Tibial artery (tissue), 4 donors: Measurements from ENCODE around the gene NHSL2.

Experiments
- DNase-seq, 2 donors: peaks; one replicate each; pipeline ENCODE4 v3.0.0-alpha.2; 2019
- H3K27ac ChIP-seq, 2 donors: fragments of 200-600 bp; sonication (generic) in 1 of 2; 1 replicate in 1 of 2; 2 replicates in 1 of 2; pipeline ENCODE4 v1.5.1; 2018 to 2019; ENCODE audit warnings: mild to moderate bottlenecking in 1 of 2
- H3K27me3 ChIP-seq, 2 donors: fragments of 200-600 bp; sonication (generic) in 1 of 2; one replicate each; pipeline versions ENCODE4 v1.5.1 to v1.6.0; 2016 to 2019
- H3K36me3 ChIP-seq, 3 donors: fragments of 200-600 bp; sonication (generic) in 2 of 3; one replicate each; pipeline ENCODE4 v1.5.1; 2016 to 2019; ENCODE audit warnings: mild to moderate bottlenecking in 2 of 3
- H3K4me1 ChIP-seq, 4 donors: fragments of 200-600 bp; sonication (generic) in 2 of 4; 1 replicate in 3 of 4; 2 replicates in 1 of 4; pipeline ENCODE4 v1.5.1; 2016 to 2019
- H3K4me3 ChIP-seq, 2 donors: fragments of 200-600 bp; sonication (generic) in 1 of 2; 1 replicate in 1 of 2; 2 replicates in 1 of 2; pipeline ENCODE4 v1.5.1; 2018 to 2019; ENCODE audit warnings: mild to moderate bottlenecking in 2 of 2
- H3K9me3 ChIP-seq, 3 donors: fragments of 200-600 bp; sonication (generic) in 1 of 3; one replicate each; pipeline ENCODE4 v1.5.1; 2016 to 2019
- CTCF ChIP-seq, 2 experiments: fragments of 200-600 bp in 1 of 2; fragments of 450-650 bp in 1 of 2; IDR thresholded peaks; one replicate each; pipeline ENCODE4 v1.5.1; 2017 to 2019; ENCODE audit warnings: antibody characterized with exemption in 2 of 2, mild to moderate bottlenecking in 1 of 2, moderate library complexity in 1 of 2
- intact Hi-C: fragments of 100-400 bp; cut with DNase I; formaldehyde crosslinking; loops from one replicate; pipeline ENCODE4 v1.15.0; 2023; ENCODE audit warnings: low total_unique reads

Gene NHSL2

GRCh38 chrX:72018277-72019112 lies 107.8 kb downstream of the NHSL2 start:
- H3K27me3 ChIP-seq = no peaks in the 10 kb centered on the region
- TF ChIP-seq CTCF (IDR thresholded peaks at IDR 0.05) = peak; percentile 72 to 74
- no peaks in the 10 kb centered on the region for H3K9me3 ChIP-seq
- H3K36me3 ChIP-seq = no peaks in the 10 kb centered on the region
- H3K4me3 ChIP-seq = peak overlapping the region; percentile 34 to 44
- peak; percentile 80 to 94 for DNase-seq
- intact Hi-C loops = loop anchor here (2.0 kb wide), 1 partner anchor 108 kb away; no protein-coding TSS in a partner anchor
- H3K4me1 ChIP-seq = peaks cover 0 to 10% (median 3%) of the 10 kb centered on the region in 4 donors
- H3K27ac ChIP-seq = peak overlapping the region; percentile 70 to 74

GRCh38 chrX:72019487-72019886 lies 108.8 kb downstream of the NHSL2 start:
- Histone ChIP-seq H3K4me1 (peaks cover 0 to 10% (median 3%) of the 10 kb centered on the region in 4 donors), H3K27ac (no peak overlapping the region), H3K27me3 (no peaks in the 10 kb centered on the region), H3K36me3 (no peaks in the 10 kb centered on the region), H3K9me3 (no peaks in the 10 kb centered on the region), H3K4me3 (no peak overlapping the region)
- intact Hi-C loops = loop anchor here (2.0 kb wide), 1 partner anchor 107 kb away; no protein-coding TSS in a partner anchor
- DNase-seq = no peak
- TF ChIP-seq CTCF (IDR thresholded peaks at IDR 0.05) = no peak

DNA sequence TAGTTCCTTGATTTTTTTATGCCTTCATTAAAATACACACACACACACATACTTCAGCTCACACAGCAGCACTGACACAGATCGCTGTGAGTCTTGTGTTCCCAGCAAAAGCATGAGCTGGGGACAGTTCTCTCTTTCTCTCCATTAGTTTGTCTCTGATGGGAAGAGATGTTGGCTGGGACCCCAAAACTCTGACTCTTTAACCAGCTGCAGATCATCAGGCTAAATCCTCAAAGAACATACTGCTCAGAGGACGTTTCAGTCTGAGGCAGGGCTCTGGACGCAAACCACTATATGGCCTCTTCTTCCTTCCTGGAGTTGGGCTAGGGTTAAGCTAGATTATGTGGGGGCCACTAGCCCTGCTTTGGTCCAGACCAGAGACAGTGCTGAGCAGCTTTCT lies 109.6 kb downstream of the NHSL2 start:
- Histone ChIP-seq H3K4me3 (no peak overlapping the region), H3K4me1 (peaks cover 0 to 10% (median 3%) of the 10 kb centered on the region in 4 donors), H3K36me3 (no peaks in the 10 kb centered on the region), H3K27ac (no peak overlapping the region), H3K9me3 (no peaks in the 10 kb centered on the region), H3K27me3 (no peaks in the 10 kb centered on the region)
- intact Hi-C loops = no loop called here
- DNase-seq = no peak
- TF ChIP-seq CTCF (IDR thresholded peaks at IDR 0.05) = no peak

- intact Hi-C loops = no loop called here
- H3K9me3 ChIP-seq = no peaks in the 10 kb centered on the region
- H3K27ac ChIP-seq = no peak overlapping the region
- DNase-seq = no peak
- TF ChIP-seq CTCF (IDR thresholded peaks at IDR 0.05) = no peak
- no peaks in the 10 kb centered on the region for H3K27me3 ChIP-seq
- no peak overlapping the region for H3K4me3 ChIP-seq
- H3K4me1 ChIP-seq = peaks cover 0 to 10% (median 3%) of the 10 kb centered on the region in 4 donors
- H3K36me3 ChIP-seq = no peaks in the 10 kb centered on the region
Observed at GRCh38 chrX:72020788-72021187, 110.1 kb downstream of the NHSL2 start.

GRCh38 chrX:72021975-72022374 lies 111.3 kb downstream of the NHSL2 start:
- H3K27me3 ChIP-seq = no peaks in the 10 kb centered on the region

More at GRCh38 chrX:72021975-72022374, 111.3 kb downstream of the NHSL2 start:
- no peaks in the 10 kb centered on the region for H3K36me3 ChIP-seq
- intact Hi-C loops = no loop called here
- H3K9me3 ChIP-seq = no peaks in the 10 kb centered on the region
- no peak overlapping the region for H3K27ac ChIP-seq
- TF ChIP-seq CTCF (IDR thresholded peaks at IDR 0.05) = peak in 1 of 2 experiments; percentile 10
- no peak overlapping the region for H3K4me3 ChIP-seq
- peaks cover 0 to 15% (median 7%) of the 10 kb centered on the region in 4 donors for H3K4me1 ChIP-seq
- no peak for DNase-seq
